Activated CD8-positive, alpha-beta memory T cell treated with anti-CD3 and anti-CD28 coated beads for 24 hours (primary cell): ENCODE data around the gene UNC79.
"Not testable (repeated sequence)": the region's sequence is repeated elsewhere in the genome, so short reads cannot be mapped to it uniquely, and the experiment has no call there.

Source experiments
- DNase-seq: peaks from one replicate; pipeline ENCODE4 v3.0.0-alpha.2; 2020

UNC79 gene

DNA sequence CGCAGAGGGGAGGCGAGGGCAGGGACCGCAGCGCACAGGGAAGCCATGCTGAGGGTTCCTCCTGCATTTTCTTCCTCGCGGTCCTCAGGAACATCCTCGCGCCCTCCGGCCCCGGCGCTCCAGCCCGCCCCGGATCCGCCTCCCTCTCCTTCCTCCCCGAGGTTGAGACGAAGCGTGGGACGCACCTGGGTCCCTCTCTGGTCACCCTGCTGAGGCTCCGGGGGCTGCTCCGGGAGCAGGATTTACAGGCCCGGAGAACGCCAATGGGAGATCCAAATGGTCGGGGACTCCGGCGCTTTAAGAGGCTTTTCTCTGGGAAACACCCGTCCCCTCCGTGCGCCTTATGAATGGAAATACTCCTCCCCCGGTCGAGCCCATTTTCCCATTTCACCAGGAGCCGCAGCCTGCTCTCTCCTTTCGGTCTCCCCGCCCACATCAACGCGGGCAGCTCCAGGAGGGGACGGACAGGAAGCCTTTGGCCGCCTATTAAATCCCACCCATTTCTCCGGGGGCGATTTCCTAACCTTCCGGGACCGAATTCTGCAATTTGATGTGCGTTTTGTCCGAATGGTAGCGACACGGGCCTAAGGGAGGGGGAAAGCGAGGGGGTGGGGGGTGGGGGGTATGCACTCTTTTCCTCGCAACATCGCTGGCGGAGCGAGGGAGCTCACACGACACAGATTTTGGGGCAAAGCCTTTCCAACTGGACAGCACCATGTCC, at the start of gene UNC79:
Gene UNC79, plus strand, starts transcription at position 625 of the 721 bp plus-strand sequence. Its CDS starts 91 bp downstream, at position 716.
- DNase-seq: no peak

DNA sequence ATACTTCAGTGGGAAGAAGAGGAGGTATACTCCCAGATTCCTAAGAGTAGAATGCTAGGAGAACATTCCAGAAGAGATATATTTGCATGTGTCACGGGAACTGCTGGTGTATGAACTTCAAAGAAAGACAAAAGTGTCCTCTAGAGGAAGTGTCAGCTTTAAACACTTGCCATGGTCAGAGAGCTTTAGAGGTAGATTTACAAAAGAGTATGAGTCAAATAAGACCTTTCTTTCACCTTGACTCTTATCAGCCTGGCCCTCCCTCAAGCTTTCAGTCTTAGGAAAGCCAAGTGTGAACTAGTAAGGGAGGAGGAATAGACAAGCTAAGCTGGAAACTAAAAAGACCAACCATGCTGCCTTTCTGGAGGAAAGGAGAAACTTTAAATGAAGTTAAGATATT, 49.1 kb upstream of the UNC79 start:
- no peak for DNase-seq

DNA sequence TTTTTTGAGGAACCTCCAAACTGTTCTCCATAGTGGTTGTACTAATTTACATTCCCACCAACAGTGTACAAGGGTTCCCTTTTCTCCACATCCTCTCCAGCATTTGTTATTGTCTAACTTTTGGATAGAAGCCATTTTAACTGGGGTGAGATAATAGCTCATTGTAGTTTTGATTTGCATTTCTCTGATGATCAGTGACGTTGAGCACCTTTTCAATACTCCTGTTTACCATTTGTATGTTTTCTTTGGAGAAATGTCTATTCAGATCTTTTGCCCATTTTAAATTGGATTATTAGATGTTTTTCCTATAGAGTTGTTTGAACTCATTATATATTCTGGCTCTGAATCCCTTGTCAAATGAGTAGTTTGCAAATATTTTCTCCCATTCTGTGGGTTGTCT, 46.5 kb upstream of the UNC79 start:
- DNase-seq: not testable (repeated sequence)

DNA sequence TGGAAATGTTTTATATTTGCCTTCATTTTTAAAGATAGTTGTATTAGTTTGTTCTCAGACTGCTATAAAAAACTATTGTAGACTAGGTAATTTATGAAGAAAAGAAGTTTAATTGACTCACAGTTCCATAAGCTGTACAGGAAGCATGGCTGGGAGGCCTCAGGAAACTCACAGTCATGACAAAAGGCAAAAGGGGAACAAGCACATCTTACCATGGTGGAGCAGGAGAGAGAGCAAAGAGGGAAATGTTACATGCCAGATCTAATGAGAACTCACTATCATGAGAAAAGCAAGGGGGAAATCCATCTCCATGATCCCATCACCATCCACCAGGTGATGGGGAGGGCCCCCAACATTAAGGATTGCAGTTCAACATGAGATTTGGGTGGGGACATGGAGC, 35.5 kb upstream of the UNC79 start:
- DNase-seq: no peak

DNA sequence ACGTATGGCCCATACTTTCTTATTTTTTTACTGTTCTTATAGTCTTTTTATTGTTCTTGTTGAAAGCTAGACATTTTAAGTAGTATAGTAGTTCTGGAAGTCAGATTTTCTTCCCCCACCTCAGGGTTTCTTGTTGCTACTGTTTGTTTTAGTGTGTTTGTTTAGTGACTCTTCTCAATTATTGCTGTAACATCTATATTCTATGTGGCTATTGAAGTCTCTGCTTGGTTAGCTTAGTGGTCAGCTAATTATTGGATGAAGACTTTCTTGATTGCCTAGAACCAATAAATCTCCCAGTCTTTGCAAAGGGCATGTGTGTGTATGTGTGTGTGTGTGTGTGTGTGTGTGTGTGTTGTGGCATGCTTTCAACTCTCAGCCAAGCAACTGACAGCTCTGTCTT, 34.3 kb upstream of the UNC79 start:
- no peak for DNase-seq

DNA sequence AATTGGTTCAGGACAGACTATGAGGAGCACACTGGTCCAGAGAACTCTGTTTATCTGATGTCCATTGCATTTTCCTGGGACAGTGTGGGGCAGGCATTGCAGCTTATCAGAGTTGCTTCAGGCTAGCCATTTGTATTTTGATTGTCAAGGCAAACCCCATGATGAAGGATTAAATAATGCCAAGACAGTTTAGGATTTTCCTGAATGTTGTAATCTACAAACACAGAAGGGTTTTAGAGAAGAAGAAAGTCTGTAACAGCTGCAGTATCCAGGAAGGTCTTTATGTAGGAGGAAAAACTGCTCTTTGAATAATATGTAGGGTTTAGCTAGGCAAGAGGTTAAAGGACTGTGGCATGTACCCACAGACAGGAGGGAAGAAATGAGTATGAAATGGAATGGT, 32.2 kb upstream of the UNC79 start:
- DNase-seq: no peak

DNA sequence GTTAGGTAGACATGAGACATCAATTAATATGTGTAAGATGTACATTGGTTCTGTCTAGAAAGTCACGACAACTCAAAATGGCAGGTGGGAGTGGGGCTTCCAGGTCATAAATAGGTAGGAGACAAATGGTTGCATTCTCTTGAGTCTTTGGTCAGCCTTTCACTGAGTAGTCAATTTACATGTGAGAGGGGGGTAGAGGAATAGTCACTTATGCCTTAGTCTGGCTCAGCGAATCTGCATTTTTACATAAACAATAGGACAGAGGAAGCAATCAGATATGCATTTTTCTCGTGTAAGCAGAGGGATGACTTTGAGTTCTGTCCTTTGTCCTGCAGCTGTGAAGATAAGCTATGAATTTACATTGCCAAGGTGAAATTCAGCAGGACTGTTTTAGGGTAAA, 27.8 kb upstream of the UNC79 start:
- DNase-seq: no peak

DNA sequence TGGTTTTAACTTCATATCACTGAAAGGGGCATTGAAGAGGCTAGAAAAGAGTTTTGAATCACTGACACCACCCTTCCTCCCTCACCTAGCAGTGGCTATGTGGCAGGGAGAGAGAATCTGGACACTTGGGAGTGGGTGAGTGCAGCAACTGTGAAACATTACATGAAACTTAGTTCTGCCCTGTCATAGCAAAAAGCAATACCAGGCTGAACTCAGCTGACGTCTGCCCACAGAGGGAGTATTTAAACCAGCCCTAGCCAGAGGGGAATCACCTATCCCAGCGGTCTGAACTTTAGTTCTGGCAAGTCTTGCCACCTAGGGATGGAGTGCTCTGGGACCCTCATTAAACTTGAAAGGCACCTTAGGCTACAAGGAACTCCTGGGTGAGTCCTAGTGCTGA, 20.7 kb upstream of the UNC79 start:
- DNase-seq: no peak

DNA sequence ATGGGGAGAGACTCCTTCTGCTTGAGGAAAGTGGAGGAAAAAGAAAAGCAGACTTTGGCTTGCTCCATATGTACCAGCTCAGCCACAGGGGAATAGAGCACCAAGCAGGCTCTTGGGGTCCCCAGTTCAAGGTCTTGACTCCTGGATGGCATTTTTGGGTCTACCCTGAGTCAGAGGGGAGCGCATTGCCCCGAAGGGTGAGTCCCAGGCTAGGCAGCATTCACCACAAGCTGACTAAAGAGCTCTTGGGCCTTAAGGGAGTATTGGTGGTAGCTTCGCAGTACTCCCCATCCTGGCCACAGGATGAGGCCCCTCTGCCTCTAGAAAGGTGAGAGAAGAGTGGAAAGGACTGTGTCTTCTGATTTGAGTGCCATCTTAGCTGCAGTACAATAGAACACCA, 19.8 kb upstream of the UNC79 start:
- no peak for DNase-seq

DNA sequence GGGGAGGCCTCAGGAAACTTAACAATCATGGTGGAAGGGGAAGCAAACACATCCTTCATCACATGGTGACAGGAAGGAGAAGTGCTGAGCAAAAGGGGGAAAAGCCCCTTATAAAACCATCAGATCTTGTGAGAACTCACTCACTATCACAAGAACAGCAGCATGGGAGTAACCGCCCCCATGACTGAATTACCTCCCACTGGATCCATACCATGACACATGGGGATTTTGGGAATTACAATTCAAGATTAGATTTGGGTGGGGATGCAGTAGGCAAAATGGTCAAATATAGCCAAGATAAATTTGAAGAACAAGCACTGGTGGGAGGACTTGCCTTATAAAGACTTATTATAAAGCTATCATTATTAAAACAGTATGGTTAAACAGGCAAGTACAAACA, 5.6 kb upstream of the UNC79 start:
- not testable (repeated sequence) for DNase-seq

DNA sequence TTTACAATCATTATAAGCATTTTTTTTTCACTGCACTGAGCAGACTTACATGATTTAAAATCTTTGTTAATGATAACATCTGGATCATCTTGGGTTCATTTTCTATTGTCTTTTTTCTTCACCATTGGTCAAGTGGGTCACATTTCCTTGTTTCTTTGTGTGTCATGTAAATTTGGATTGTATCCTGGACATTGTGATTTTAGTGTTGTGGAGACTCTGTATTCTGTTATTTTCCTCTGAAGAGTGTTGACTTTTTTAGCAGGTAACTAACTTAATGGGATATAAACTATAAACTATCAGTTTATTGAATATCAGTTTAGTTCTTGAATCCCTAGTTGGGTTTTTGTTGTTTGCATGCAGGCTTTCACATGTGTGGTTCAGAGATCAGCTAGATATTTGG, 4.0 kb upstream of the UNC79 start:
- no peak for DNase-seq

DNA sequence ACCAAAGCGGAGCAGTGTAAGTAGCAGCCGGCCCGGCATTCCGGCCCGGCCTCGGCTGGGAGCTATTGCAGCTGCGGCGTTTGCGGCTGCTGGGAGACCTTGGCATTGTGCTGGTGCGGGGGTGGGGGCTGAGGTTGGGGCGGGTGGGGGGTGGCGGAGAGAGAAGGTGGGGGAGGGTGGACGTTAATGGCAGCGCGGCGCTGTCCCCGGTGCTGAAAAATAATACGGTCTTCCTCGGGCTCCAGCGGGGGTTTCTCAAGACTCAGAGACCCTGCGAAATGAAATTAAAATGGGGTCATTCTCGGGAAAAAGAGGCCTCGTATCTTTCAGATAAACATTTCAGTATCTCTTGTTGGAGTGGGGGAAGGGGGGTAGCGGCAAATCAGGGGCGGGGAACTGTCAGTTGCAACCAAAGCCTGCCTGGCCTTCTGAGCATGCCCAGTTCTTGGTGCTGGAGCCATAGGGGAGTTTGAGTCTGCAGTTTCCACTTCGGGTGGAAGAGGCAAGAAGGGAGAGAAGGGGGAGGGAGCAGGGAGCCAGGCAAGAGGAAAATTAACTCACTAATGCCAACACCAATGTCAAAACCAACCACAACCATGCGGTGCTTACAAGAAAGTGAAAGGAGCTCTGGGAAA, 414 bp downstream of the UNC79 start:
- no peak for DNase-seq

DNA sequence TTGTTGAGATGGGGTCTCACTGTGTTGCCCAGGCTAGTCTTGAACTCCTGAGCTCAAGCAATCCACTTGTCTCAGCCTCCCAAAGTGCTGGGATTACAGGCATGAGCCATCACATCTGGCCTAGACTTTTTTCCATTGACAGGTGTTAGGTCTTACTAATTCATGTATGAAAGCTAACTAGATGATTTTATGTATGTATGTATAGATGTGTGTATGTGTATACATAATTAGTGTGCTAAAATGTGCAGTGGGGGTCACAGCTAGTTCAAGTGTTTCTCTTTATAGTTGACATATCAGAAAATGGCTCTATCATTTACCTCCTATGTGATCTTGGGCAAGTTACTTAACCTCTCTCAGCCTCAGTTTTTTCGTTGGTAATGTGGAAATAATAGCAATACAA, 23.5 kb downstream of the UNC79 start:
- no peak for DNase-seq

DNA sequence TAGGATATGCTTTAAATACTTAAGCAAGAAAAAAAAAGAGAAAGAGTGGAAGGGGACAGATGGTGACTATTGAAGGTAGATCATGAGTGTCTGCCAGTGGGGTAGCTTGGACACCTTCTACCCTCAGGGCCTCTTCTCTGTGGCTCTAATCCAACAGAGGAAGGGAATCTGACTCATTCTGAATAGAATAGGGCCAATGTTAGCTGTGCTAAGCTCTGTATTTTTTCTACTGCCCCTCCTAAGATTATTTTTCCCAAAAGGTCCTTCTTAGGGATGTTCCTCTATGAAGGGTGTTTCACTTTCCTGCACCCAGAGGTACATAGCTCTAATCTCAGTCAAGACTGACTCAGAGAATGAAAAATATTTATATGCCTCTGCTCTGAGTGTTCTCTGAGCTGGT, 25.6 kb downstream of the UNC79 start:
- DNase-seq: no peak

DNA sequence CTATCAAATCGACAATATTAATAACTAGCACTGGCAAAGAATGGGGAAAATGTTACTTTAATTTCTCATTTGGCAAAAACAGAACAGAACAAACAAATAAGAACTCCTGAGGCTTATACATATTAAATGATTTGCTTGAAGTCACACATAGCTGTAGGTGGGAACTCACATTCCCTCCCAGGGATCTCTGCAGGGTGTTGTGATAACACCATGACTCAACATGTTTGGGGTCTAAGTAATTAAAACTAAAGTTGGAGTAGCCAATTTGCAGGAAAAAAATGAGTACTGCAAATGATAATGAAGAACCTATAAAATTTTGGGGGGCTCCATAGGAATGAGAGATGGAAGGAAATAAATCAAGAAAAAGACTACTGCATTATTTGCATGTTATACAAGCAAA, 27.5 kb downstream of the UNC79 start:
- DNase-seq: no peak

DNA sequence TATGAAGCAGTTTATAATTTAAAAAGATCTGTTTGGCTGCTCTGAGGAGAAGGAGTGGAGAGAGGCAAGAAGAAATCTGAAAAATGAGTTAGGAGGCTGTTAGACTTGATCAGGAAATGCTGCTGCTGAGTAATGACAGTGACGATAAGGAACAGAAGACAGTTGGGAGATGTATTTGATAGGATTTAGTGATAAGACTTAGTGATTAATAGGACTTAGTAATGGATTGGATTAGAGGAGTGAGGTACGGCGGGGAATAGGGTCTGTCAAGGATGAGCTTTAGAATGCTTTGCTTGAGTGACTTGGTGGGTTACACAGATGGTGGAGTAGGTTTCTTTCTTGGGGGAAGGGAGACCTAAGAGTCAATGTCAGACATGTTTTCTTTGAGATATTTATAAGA, 31.7 kb downstream of the UNC79 start:
- DNase-seq: no peak

DNA sequence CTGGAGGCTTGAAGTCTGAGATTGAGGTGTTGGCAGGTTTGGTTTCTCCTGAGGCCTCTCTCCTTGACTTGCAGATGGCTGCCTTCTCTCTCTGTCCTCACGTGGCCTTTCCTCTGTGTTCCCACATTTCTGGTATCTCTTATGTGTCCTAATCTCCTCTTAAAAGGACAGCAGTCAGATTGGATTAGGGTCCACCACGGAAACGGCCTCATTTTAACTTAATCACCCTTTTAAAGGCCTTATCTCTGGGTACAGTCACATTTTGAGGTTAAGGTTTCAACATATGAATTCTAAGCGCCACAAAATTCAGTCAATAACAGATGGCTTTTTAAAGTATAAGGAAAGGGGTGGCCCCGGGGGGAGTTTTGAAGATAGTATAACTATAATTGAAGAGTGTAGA, 33.5 kb downstream of the UNC79 start:
- no peak for DNase-seq

DNA sequence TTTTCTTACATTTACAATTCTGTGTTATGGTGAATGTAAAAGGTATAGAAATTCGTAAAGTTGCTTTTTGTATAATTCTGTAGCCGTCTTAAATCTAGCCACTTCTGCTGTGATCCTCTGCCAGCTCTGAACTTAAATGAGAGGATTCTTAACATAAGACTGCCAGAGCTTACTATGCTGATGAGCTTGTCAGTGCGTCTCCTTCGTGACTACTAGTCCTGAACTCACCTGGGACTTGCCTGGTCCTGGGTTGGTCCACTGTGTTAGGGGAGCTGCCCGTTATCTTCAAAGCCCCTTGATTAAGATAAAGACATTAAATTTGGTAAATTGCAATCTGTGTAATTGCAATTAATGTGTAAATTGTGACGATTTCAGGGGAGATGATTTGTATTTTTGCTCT, 44.7 kb downstream of the UNC79 start:
- DNase-seq: no peak

DNA sequence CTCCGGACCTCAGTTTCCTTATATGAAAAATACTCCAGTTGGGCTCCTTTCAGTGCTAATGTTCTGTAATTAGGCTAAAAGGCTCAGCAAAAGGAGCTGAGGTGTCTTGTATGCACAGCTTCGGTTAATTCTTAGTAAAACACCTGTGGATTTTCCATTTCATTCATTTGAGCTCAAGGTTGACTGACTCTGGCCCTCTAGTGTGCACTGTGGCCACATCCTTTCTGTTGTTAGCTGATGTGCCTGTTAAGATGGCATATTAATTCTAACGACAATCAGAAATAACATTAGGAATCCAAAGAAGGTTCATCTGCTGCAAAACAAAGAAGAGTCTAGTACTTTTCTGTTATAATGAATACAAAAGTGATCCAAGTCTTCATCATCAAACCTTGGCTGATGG, 45.6 kb downstream of the UNC79 start:
- DNase-seq: no peak

DNA sequence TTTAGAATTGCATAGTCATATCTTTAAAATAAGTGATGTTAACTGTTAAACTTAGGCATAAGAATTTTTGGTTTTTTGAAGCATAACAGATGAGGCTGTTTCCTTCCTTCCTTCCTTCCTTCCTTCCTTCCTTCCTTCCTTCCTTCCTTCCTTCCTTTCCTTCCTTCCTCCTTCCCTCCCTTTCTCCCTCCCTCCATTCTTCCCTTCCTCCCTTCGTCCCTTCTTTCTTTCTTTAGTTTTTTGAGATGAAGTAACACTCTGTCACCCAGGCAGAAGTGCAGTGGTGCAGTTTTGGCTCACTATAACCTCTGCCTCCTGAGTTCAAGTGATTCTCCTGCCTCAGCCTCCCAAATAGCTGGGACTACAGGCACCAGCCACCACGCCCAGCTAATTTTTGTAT, 48.3 kb downstream of the UNC79 start:
- not testable (repeated sequence) for DNase-seq

DNA sequence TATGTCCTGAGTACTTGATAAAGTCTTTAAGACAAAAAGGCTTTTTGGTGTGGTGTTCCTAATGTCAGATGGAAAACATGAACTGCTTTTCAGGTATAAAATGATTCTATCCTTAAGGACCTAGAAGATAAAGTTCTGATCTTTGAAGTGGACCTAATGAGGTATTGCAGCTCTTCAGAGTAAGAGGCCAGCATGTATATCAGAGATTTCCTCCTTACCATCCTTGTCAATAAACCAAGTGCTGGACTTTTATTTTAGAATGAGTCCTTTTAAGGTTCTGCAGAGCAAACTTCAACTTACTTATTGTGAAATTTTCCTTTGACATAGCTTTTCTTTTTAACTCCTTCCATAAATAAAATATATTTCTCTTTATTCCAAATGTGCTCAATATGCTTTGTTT, 50.1 kb downstream of the UNC79 start:
- no peak for DNase-seq

DNA sequence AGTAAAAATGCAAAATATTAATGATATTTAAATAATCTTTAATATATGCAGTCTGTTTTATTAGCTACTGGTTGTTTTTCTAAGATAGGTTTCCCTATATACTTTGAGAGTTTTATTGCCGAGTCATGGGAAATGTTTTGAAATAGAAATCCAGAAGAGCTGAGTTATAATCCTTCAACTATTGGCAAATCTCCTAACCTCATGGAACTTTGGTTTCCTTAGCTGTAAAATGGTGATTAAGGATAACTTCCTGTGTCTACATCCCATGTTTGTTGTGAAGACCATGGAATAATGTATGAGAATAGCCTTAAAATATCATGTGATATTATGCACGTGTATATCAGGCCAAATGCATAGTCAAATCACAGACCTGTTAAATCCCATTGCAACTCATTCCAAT, 51.0 kb downstream of the UNC79 start:
- DNase-seq: no peak

DNA sequence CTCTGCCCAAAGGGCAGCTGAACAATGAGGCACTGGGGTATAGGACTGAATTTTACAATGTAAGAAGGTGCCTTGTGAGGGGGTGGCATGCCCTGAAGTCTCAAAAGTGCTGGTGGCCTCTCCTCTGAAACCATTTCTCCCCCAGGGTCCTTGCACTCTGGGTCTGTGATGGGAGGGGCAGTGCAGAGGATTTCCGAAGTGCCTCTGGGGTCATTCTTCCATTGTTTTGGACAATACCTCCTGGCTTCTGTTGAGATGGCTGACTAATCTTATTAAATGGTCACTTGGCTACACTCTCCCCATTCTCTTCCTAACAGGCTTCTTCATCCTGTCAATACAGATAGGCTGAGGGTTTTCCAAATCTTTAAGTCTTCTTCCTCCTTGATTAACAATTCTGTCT, 59.3 kb downstream of the UNC79 start:
- DNase-seq: no peak

DNA sequence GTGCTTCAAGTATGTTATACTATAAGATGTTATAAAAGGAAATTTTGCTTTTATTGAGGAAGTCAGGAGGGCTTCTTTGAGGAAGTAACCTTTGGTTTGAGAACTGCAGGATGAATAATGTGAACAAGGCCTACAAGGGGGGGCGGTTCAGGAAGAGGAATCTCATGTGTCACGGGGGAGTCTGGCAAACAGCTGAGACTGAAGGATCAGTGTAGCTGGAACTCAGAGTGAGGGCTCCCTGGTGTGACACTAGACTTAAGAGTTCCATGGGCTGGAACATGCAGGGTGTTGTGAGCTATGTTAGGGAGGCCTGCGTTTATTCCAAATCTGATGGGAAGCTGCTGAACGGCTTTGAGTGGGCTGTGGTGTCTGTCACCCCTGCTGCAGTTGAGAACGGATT, 62.3 kb downstream of the UNC79 start:
- no peak for DNase-seq

DNA sequence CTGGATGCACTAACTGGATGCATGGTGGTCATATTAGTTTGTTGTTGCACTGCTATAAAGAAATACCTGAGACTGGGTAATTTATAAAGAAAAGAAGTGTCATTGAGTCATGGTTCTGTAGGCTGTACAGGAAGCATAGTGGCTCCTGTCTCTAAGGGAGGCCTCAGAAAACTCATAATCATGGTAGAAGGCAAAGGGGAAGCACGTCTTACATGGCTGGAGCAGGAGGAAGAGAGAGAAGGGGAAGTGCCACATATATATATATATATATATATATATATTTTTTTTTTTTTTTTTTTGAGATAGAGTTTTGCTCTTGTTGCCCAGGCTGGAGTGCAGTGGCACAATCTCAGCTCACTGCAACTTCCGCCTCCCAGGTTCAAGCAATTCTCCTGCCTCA, 62.9 kb downstream of the UNC79 start:
- not testable (repeated sequence) for DNase-seq
